GM12872 (cell line): ENCODE results near the gene ACO2.

Experiments used
- TF ChIP-seq, protein P1 (sequence below): IDR thresholded peaks from 3 replicates; pipeline ENCODE4 v1.5.1; 2011; ENCODE audit warnings: low read depth, mild to moderate bottlenecking, low read length, moderate library complexity; ENCODE audit not compliant: insufficient read depth

Gene ACO2

DNA sequence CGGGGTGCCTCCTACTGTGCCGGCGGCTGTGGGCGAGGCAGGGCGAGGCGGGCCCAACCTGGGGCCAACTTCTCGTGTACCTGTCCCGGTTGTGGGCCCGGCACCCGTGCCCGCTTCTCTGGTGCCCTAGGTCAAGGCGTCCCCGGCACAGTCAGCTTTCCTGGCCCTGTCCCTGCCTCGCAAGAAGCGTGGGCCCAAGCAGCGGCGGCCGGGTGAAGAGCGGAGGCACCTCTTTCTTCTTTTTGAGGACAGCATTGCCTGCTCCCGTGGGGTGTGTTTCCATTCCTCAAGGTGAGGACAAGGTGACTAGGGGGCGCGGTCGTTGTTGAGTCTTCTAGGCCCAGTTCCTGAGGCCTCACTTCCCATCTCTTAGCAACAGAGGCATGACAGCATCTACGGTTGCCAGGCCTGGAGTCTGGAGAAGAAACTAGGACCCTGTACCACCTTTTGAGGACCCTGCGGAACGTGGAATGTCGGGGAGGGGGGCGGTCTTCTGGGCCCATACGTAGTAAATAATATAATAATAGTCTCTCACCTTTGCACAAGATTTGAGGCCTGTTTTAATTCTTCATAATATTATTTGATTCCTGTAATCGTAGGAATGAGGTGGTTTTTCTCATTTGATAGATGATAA is 418 bp downstream of the ACO2 start:
- TF ChIP-seq, protein P1, sequence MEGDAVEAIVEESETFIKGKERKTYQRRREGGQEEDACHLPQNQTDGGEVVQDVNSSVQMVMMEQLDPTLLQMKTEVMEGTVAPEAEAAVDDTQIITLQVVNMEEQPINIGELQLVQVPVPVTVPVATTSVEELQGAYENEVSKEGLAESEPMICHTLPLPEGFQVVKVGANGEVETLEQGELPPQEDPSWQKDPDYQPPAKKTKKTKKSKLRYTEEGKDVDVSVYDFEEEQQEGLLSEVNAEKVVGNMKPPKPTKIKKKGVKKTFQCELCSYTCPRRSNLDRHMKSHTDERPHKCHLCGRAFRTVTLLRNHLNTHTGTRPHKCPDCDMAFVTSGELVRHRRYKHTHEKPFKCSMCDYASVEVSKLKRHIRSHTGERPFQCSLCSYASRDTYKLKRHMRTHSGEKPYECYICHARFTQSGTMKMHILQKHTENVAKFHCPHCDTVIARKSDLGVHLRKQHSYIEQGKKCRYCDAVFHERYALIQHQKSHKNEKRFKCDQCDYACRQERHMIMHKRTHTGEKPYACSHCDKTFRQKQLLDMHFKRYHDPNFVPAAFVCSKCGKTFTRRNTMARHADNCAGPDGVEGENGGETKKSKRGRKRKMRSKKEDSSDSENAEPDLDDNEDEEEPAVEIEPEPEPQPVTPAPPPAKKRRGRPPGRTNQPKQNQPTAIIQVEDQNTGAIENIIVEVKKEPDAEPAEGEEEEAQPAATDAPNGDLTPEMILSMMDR: no peak

DNA sequence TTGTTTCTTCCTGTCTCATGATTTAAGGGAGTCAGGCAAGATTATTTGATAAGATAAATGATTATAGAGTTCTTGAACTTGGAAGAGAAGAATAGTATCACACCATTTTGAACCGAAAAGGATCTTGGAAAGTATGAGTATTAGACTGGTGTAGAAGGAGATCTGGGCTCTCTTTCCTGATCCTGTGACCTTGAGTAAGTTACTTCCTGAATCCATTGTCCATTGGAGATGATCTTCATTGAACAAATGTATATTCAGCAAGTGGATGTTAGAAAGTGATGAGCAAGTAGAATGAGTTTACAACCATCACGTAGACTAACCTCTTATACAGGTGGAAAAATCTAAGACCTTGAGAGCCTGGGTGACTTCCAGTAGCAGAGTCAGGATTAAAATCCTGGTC is 2.0 kb downstream of the ACO2 start:
- TF ChIP-seq, protein P1: no peak

DNA sequence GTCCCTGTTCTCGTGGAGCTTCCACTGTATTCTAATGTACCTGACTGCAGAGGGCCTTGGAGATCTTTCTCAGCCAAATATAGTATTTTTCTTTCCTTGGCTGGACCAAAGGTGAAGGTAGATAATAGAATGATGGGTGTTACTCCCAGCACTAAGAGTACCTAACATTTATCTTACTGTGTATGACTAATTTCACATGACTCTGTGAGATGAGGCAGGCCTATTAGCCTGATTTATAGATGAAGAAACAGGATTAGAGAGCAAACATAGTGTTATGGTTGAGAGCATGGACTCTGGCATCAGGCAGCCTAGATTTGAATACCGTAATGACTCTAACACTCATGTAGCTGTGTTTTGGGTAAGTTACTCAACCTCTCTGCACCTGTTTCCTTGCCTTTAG is 2.7 kb downstream of the ACO2 start:
- TF ChIP-seq, protein P1: no peak

DNA sequence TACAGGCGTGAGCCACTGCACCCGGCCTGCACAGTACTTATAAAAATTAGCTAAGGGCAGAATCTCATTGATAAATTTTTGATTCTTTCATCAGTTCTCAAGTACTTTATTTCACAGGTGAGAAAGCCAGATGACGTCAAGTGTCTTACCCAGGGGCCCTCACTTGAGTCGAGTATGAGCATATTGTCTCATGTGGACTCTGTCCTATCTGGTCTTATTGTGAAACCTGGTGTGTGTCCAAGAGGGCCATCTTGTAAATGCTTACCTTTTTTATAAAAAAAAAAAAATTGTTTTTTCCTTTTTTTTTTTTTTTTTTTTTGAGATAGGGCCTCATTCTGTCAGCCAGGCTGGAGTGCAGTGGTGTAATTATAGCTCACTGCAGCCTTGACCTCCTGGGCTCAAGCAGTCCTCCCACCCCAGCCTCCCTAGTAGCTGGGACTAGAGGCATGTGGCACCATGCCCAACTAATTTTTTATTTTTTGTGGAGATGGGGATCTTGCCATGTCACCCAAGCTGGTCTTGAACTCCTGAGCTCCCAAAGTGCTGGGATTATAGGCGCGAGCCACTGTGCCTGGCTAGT is 6.0 kb downstream of the ACO2 start:
- TF ChIP-seq, protein P1: no peak

DNA sequence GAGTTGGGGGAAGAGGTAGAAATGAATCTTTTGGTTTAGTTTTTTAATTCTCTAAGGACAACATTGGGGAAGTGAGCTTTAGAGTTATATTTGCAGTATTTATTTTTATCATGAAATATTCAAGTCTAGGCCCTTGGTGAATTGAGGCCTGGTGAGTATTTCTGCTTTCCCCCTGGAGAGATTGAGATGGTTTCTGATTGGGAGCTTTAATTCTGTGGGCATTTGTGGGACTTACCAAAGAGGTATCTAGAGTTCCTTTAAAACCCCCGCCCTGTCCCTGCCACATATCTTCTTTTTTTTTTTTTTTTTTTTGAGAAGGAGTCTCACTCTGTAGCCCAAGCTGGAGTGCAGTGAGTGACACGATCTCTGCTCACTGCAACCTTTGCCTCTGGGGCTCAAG is 9.6 kb downstream of the ACO2 start:
- TF ChIP-seq, protein P1: no peak

DNA sequence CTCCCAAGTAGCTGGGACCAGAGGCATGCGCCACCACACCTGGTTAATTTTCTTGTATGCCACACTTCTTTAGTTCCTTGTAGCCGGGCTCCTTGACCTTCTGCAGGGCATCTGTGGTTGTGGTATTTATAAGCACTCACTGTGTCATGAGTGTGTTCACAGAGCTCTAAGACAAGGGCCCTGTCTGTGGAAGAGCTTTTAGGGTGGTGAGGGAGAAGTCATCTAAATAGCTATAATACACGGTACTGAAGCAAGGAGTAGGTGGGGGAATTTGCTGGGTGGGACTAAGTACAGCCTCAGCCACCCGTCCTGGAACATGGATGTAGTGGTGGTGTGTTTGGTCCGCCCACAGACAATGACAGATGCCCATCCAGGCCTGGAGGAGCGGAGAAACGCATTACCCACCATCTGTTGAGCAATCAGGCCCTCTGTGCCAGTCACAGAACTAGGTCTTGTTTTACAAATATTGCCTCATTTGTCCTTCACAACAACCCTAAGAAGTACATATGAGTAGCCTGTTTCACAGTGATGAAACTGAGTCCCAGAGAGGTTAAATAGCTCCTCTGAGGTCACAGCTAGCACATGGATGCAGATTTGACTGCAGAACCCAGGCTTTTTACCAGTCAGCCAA is 10.1 kb downstream of the ACO2 start:
- TF ChIP-seq, protein P1: no peak

DNA sequence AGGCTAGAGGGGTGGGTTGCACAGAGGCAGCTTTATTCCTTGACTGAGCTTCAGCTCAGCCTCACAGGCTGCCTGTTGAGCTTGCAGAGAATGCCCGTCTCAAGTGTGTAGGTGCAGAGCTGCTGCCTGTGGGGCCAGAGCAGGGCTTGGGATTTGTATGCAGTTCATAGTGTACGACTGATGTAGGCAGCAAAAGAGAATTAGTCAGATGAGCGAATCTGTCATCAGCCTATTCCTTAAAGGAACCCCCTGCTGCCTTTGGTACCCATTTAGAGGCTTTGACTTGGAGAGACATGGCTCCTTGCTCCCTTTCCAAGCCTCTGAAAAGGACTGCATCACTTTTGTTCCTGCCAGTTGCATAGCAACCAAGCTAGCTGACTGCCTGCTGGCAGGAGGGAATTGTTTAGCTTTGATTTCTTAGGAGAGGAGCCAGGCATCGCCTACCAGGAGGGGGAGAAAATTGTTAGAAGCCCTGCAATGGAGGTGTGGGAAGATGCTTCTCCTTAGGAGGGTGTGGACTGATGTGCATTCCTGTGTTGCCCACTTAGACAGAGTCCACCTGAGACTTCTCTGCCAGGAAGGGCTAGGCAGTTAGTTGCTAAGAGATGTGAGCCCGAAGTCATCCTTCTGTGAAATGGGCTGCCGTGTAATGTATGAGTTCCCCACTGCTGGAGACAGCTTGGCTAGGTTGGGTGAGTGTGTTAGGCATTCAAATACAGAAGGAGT is 10.9 kb downstream of the ACO2 start:
- TF ChIP-seq, protein P1: no peak
